Mucosa of rectum (tissue), 2 donors: ENCODE results near the gene PANK4.

Source experiments
- H3K27ac ChIP-seq, 2 donors: one replicate each; pipeline ENCODE4 v1.7.0; 2013; ENCODE audit warnings: inconsistent platforms in 2 of 2, low read depth in 2 of 2, low read length in 2 of 2
- H3K27me3 ChIP-seq, 2 donors: one replicate each; pipeline ENCODE4 v1.7.0; 2013; ENCODE audit warnings: low read length in 2 of 2; ENCODE audit not compliant: control insufficient read depth in 2 of 2, insufficient read depth in 2 of 2
- H3K36me3 ChIP-seq, 2 donors: one replicate each; pipeline ENCODE4 v1.7.0; 2013; ENCODE audit warnings: low read length in 2 of 2; ENCODE audit not compliant: control insufficient read depth in 2 of 2, insufficient read depth in 2 of 2
- H3K4me1 ChIP-seq, 2 donors: one replicate each; pipeline ENCODE4 v1.7.0; 2013; ENCODE audit warnings: low read length in 2 of 2, mild to moderate bottlenecking in 1 of 2; ENCODE audit not compliant: control insufficient read depth in 2 of 2, insufficient read depth in 2 of 2
- H3K4me3 ChIP-seq, 2 donors: one replicate each; pipeline ENCODE4 v1.7.0; 2013; ENCODE audit warnings: low read length in 2 of 2
- H3K9ac ChIP-seq, 2 donors: one replicate each; pipeline ENCODE4 v1.7.0; 2013; ENCODE audit warnings: low read length in 2 of 2, low read depth in 1 of 2, mild to moderate bottlenecking in 1 of 2
- H3K9me3 ChIP-seq, 2 donors: one replicate each; pipeline ENCODE4 v1.7.0; 2013; ENCODE audit warnings: low read length in 2 of 2; ENCODE audit not compliant: control insufficient read depth in 2 of 2
- donor health status: healthy.
- donor health status: Normal muscosa, but diverticular disease.

PANK4 gene

GRCh38 chr1:2480236-2480985 lies 46.0 kb downstream of the PANK4 start:
- Histone ChIP-seq H3K27ac (no peak overlapping the region), H3K9ac (no peak overlapping the region)

GRCh38 chr1:2479618-2480017 lies 46.8 kb downstream of the PANK4 start:
- Histone ChIP-seq H3K27ac (no peak overlapping the region), H3K4me3 (no peak overlapping the region), H3K36me3 (no peaks in the 10 kb centered on the region), H3K4me1 (peaks cover 8 to 13% of the 10 kb centered on the region in 2 donors), H3K27me3 (no peaks in the 10 kb centered on the region), H3K9me3 (no peaks in the 10 kb centered on the region), H3K9ac (no peak overlapping the region)

More at GRCh38 chr1:2480236-2480985, 46.0 kb downstream of the PANK4 start:
- no peaks in the 10 kb centered on the region for H3K9me3 ChIP-seq
- peaks cover 8 to 13% of the 10 kb centered on the region in 2 donors for H3K4me1 ChIP-seq
- no peaks in the 10 kb centered on the region for H3K36me3 ChIP-seq
- no peaks in the 10 kb centered on the region for H3K27me3 ChIP-seq
- H3K4me3 ChIP-seq, result no peak overlapping the region

GRCh38 chr1:2479186-2479585 lies 47.2 kb downstream of the PANK4 start:
- H3K36me3 ChIP-seq, result no peaks in the 10 kb centered on the region
- H3K9me3 ChIP-seq, result no peaks in the 10 kb centered on the region
- H3K4me3 ChIP-seq, result no peak overlapping the region
- H3K27me3 ChIP-seq, result no peaks in the 10 kb centered on the region
- peaks cover 8 to 13% of the 10 kb centered on the region in 2 donors for H3K4me1 ChIP-seq
- no peak overlapping the region for H3K9ac ChIP-seq
- H3K27ac ChIP-seq, result no peak overlapping the region

- Histone ChIP-seq H3K27ac (peak overlapping the region; percentile 23 to 65), H3K9me3 (no peaks in the 10 kb centered on the region), H3K9ac (no peak overlapping the region), H3K4me3 (no peak overlapping the region), H3K36me3 (no peaks in the 10 kb centered on the region), H3K27me3 (no peaks in the 10 kb centered on the region), H3K4me1 (peaks cover 8 to 13% of the 10 kb centered on the region in 2 donors)
Observed at GRCh38 chr1:2477791-2478499, 48.5 kb downstream of the PANK4 start.

GRCh38 chr1:2477309-2477708 lies 49.1 kb downstream of the PANK4 start:
- Histone ChIP-seq H3K4me3 (no peak overlapping the region), H3K27me3 (no peaks in the 10 kb centered on the region), H3K27ac (no peak overlapping the region), H3K36me3 (no peaks in the 10 kb centered on the region), H3K4me1 (peaks cover 8 to 13% of the 10 kb centered on the region in 2 donors), H3K9me3 (no peaks in the 10 kb centered on the region), H3K9ac (no peak overlapping the region)

- no peaks in the 10 kb centered on the region for H3K27me3 ChIP-seq
- peaks cover 8 to 13% of the 10 kb centered on the region in 2 donors for H3K4me1 ChIP-seq
- no peaks in the 10 kb centered on the region for H3K36me3 ChIP-seq
- no peak within 1 kb of the TSS for H3K9ac ChIP-seq
- H3K27ac ChIP-seq, result no peak within 1 kb of the TSS
- H3K9me3 ChIP-seq, result no peaks in the 10 kb centered on the region
- H3K4me3 ChIP-seq, result no peak within 1 kb of the TSS
Observed at GRCh38 chr1:2476061-2476999, 50.1 kb downstream of the PANK4 start, which contains the start of gene PLCH2. Gene PLCH2 (plus strand): TSS chr1:2476289. CDS start chr1:2476589, 300 bp downstream.

- no peak overlapping the region for H3K9ac ChIP-seq
- H3K27me3 ChIP-seq, result no peaks in the 10 kb centered on the region
- H3K36me3 ChIP-seq, result no peaks in the 10 kb centered on the region
- H3K27ac ChIP-seq, result no peak overlapping the region
- H3K9me3 ChIP-seq, result no peaks in the 10 kb centered on the region
- H3K4me1 ChIP-seq, result peaks cover 8 to 13% of the 10 kb centered on the region in 2 donors
- H3K4me3 ChIP-seq, result no peak overlapping the region
Observed at GRCh38 chr1:2475571-2475970, 50.8 kb downstream of the PANK4 start.

GRCh38 chr1:2474933-2475371 lies 51.4 kb downstream of the PANK4 start:
- no peak overlapping the region for H3K9ac ChIP-seq
- H3K4me3 ChIP-seq, result no peak overlapping the region
- H3K9me3 ChIP-seq, result no peaks in the 10 kb centered on the region
- H3K27me3 ChIP-seq, result no peaks in the 10 kb centered on the region
- peaks cover 8 to 13% of the 10 kb centered on the region in 2 donors for H3K4me1 ChIP-seq
- no peak overlapping the region for H3K27ac ChIP-seq
- no peaks in the 10 kb centered on the region for H3K36me3 ChIP-seq

- H3K9ac ChIP-seq, result no peak overlapping the region
- H3K4me3 ChIP-seq, result no peak overlapping the region
- peaks cover 8 to 13% of the 10 kb centered on the region in 2 donors for H3K4me1 ChIP-seq
- no peak overlapping the region for H3K27ac ChIP-seq
- H3K27me3 ChIP-seq, result no peaks in the 10 kb centered on the region
- H3K36me3 ChIP-seq, result no peaks in the 10 kb centered on the region
- H3K9me3 ChIP-seq, result no peaks in the 10 kb centered on the region
Observed at GRCh38 chr1:2474104-2474844, 52.1 kb downstream of the PANK4 start.
